Muscle of arm (tissue), 12 donors: Measurements from ENCODE around the gene APBA3. TPM values are rescaled to one million over a fixed set of nuclear protein-coding genes. Genes with fewer than 3 reads are reported as not detected.

Experiments used
- DNase-seq: peaks from one replicate; pipeline ENCODE4 v3.0.0-alpha.2; 2013
- polyA plus RNA-seq, 12 donors: library from polyadenylated mRNA; unstranded; fragments of 120-200 nt; gene quantifications; one replicate each; pipeline ENCODE4 v1.2.1, GENCODE V29; 2013; ENCODE audit not compliant: insufficient read length in 12 of 12

APBA3 gene
- polyA plus RNA-seq, 12 donors = 9.1 to 35.4 (median 12.2) TPM; not detected in 1

DNA sequence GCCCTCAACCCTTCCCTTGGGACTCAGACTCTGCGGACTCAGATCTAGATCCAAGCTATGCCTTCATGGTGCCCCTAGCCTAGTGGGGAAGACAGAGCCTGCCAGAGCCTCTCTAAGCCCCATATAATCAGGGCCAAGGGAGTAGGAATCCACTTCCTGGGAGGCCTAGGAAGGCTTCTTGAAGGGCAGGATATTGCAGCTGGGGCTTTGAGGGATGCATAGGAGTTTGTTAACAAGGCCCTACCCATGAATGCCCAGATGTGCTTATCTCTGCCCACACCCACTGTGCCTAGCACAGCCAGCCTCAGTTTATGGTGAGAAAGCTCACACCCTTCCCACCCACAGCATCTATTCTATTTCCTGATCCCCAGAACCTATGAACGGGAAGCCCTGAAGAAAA, 11.3 kb downstream of the APBA3 start:
- DNase-seq = no peak

- no peak for DNase-seq
These were observed 12.5 kb downstream of the APBA3 start for GRCh38 chr19:3748965-3749364.

GRCh38 chr19:3746371-3747056, 15.0 kb downstream of the APBA3 start:
- DNase-seq = no peak

GRCh38 chr19:3745363-3746045, 16.0 kb downstream of the APBA3 start:
- no peak for DNase-seq

- DNase-seq = no peak
These were observed 18.0 kb downstream of the APBA3 start for GRCh38 chr19:3743486-3743885.

DNA sequence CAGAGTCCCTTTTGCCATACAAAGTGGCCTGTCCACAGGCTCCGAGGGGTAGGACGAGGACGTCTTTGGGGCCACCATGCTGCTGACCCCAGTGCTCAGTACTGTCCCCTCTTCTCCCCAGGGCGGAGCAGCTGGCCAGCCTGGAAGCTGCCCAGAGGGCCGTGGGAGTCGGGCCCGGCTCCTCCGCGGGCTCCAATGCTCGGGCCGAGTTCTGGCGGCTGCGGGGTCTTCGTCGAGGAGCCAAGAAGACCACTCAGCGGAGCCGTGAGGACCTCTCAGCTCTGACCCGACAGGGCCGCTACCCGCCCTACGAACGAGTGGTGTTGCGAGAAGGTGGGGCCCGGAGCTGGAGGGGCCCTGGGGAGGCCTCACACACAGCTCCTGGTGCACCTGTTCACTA, 21.1 kb downstream of the APBA3 start:
- no peak for DNase-seq

GRCh38 chr19:3738477-3739220, 22.8 kb downstream of the APBA3 start:
- DNase-seq = no peak

DNA sequence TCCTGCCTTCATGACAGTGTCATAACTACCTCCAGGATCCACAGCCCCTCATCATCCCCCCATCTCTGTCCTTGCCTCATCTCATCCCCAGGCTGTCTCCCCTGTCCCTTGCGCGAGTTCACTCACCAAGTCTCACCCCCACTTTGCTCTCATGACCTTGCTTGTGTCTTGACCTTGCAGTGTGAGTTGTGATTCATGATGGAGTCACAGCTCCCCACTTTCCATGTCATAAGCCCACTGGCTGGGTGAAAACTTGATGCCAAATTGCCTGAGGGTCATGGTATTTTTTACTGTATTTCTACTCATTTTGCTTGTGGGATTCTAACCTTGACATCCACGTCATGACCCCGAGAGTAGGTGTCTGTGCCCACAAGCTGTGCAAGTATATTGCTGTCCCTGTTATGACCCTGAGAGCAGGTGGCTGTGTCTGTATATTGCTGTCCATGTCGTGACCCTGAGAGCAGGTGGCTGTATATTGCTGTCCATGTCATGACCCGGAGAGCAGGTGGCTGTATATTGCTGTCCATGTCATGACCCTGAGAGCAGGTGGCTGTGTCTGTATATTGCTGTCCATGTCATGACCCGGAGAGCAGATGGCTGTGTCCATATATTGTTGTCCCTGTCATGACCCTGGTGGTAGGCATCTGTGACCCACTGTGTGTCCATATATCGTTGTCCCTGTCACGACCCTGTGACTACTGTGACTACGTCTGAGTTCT, 23.8 kb downstream of the APBA3 start:
- no peak for DNase-seq

GRCh38 chr19:3736106-3736724, 25.3 kb downstream of the APBA3 start:
- no peak for DNase-seq

GRCh38 chr19:3734310-3734600, 27.2 kb downstream of the APBA3 start:
- no peak for DNase-seq

DNA sequence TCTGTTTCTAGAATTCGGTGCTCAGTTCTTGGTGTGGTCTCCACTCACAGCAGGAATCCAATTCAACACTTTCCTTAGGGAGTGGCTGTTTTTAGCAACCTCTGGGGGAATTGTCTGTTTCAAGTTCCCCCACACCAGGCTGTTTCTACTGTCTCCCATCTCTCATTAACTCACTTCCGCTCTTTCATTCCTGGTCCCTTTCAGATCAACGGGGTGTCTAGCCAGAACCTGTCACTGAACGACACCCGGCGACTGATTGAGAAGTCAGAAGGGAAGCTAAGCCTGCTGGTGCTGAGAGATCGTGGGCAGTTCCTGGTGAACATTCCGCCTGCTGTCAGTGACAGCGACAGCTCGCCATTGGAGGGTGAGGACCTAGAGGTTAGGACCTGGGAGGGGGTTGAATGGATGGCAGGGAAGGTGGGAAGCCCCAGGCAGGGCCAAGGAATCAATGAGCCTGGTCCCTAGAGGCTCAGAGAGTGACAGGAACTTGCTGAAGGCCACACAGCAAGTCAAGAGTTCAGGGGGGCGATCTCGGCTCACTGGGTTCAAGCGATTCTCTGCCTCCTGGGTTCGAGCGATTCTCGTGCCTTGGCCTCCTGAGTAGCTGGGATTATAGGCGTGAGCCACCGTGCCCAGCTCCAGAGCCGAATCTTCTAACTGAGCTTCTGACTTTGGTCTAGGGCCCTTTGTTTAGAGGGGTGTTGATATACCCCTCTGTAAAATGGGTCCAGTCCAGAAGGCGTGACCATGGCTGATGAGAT, 27.8 kb downstream of the APBA3 start:
- no peak for DNase-seq

DNA sequence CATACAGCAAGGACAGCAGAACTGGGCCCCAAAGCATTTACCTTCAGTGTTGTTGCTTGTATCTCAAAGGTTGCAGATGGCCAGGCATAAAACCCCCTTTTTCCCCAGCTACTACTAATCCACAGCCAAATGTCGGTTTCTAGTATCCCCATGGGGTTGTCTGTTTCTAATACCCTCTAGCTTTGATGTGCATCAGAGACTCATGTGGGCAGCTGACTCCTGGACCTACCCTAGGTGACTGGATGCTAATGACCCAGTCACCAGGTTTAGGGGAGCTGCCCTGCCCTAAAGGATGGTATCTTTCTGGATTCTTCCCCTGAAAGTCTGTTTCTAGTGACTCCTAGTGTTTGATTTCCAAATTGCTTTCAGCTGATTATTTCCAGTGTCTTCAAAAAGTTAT, 29.4 kb downstream of the APBA3 start:
- DNase-seq = no peak

DNA sequence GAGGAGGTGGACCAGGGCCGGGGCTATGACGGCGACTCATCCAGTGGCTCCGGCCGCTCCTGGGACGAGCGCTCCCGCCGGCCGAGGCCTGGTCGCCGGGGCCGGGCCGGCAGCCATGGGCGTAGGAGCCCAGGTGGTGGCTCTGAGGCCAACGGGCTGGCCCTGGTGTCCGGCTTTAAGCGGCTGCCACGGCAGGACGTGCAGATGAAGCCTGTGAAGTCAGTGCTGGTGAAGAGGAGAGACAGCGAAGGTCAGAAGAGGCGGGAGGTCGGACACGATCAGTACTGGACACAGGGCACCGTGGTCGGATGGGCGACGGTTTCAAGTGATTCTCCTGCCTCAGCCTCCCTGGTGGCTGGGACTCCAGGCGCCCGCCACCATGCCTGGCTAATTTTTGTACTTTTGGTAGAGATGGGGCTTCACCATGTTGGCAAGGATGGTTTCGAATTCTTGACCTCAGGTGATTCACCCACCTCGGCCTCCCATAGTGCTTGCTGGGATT, 31.0 kb downstream of the APBA3 start:
- no peak for DNase-seq

DNA sequence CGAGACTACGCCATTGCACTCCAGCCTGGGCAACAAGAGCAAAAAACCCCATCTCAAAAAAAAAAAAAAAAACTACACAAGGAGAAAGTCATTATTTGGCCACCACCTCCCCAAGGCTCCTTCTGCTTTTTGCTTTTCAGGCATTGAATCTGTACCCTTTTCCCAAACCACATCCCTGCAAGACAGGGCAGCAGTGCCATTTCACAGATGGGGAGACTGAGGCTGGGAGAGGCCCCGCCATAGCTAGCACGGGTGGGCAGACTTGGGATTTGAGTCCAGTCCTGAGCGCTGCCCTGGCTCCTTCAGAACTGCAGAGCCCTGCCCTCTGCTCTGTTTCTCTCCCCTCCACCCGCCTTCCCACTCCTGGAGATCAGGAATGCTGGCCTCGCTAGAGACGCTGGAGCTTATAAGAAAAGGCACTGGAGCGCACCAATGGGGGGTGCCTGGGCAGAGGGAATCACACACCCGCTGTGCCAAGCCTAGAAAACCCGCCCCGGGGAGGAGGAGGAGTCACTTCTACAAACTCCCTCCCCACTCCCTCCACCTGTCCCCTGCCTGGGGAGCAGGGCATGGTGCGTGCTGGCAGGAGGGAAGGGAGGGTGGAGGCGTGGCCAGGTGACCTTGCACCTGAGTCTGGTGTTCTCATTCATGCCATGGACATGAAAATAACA, 35.7 kb downstream of the APBA3 start:
- DNase-seq = no peak

DNA sequence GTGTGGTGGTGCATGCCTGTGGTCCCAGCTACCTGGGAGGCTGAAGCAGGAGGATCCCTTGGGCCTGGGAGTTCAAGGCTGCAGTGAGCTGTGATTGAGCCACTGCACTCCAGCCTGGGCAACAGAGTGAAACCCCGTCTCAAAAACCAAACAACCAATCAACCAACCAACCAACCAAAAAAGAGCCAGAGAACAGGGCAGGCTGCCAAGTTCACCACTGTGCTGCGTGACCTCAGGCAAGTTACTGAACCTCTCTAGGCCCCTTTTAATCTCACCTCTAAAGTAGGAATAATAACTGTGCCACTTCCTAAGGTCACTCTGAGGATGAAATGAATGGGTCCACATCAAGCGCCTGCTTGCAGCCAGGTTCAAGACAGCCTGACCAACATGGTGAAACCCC, 36.4 kb downstream of the APBA3 start:
- no peak for DNase-seq

DNA sequence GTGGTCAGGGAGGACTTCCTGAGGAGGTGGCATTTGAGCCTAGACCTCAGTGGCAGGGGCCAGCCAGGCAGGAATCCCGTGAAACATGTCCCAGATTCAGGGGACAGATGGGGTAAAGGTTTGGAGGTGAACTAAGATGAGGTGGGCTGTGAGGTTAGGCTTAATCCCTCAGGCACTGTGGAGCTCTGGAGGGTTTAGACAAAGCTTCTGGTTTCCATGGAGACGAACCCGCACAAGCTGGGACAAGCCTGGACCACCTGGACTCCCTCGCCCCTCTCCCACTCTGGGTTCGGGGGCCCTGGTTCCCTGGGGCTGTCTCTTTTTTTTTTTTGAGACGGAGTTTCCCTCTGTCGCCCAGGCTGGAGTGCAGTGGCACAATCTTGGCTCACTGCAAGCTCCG, 37.6 kb downstream of the APBA3 start:
- DNase-seq = no peak

- no peak for DNase-seq
These were observed 38.4 kb downstream of the APBA3 start for GRCh38 chr19:3723110-3723488.

DNA sequence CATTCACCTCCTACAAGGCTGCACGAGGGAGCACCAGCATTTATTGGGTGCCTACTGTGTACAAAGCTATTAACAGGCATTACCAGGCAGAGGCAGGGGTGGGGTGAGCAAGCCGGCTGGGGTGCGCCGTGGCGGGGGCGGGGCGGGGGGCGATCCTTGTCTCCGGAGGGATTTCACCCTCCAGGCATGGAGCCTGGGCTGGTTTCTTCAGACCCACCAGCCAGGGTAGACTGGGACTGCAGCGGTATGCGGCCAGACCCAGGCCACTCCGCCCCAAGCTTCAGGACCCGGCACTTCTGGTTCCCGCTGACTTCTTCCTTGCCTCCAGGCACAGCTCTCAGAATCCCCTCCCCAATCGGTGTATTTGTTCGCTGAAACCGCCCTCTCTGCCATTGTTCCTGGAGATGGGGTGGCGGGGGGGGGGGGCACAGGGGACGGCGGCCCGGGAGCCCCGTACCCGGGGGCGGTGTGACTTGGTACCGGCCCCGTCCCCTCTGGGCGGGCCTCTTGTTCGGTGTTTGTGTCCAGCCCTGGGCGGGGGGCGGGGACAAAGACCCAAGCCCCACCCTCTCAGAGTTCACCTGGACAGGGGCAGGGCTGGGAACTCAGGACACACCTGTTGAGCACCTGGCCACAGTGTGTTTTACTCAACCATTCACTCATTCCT, 38.9 kb downstream of the APBA3 start:
- no peak for DNase-seq

DNA sequence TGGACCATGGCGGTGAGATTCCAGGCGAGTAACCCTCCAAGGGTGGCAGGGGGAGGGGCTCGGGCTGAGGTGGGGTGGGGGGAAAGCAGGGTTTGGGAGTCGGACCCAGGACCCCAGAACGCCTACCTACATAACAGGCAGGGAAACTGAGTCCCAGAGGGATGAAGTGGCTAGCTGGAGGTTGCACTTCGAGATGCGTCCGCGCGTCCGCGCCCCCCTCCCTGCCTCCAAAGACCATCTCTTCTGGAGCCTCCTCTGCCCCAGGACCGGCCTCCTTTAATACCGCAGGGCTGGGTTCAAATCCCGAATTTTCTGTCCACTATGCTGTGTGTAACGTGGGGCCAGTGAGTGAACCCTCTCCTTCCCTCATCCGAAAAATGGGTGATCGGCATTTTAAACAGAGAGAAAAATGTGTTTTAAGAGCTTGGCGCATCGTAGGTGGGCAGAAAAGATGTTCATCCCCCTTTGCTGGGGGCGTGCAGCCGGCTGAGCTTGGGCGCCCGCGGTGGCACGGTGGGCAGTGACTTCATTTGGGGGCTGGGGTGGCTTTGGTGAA, 39.5 kb downstream of the APBA3 start:
- no peak for DNase-seq
